Measurements from ENCODE around the gene HACD2.

GRCh38 chr3:123503203-123503602 is 81.7 kb downstream of the HACD2 start:
- TF ChIP-seq MYC (IDR thresholded peaks at IDR 0.05; ENCODE audit: insufficient read depth, insufficient read length, insufficient replicate concordance, low read length, severe bottlenecking) (no peak), CTCF (IDR thresholded peaks at IDR 0.05 in 2 of 3, conservative IDR thresholded peaks at IDR 0.05 in 1 of 3; ENCODE audit: control insufficient read depth in 2 of 3, extremely low read depth in 1 of 3, insufficient read depth in 1 of 3, low read depth in 3 of 3, low read length in 3 of 3) (no peak), YBX1 (IDR thresholded peaks at IDR 0.05) (no peak), POLR2A (IDR thresholded peaks at IDR 0.05; ENCODE audit: low read depth, low read length) (no peak), ETV6 (conservative IDR thresholded peaks at IDR 0.05 in 1 of 2, IDR thresholded peaks at IDR 0.05 in 1 of 2; ENCODE audit: borderline replicate concordance in 1 of 2, low read depth in 1 of 2) (no peak), ZNF274 (IDR thresholded peaks at IDR 0.05; ENCODE audit: insufficient read depth, insufficient read length) (no peak), ESRRA (IDR thresholded peaks at IDR 0.05; ENCODE audit: low read length) (no peak), BHLHE40 (IDR thresholded peaks at IDR 0.05; ENCODE audit: borderline replicate concordance in 1 of 2, low read depth in 2 of 2, low read length in 1 of 2) (no peak), POLR2AphosphoS5 (IDR thresholded peaks at IDR 0.05; ENCODE audit: low read length) (no peak), EP300 (IDR thresholded peaks at IDR 0.05; ENCODE audit: borderline replicate concordance in 1 of 2, control insufficient read depth in 1 of 2, low read depth in 2 of 2, low read length in 2 of 2) (no peak), MAX (IDR thresholded peaks at IDR 0.05; ENCODE audit: low read depth, low read length) (no peak), ATF7 (IDR thresholded peaks at IDR 0.05; ENCODE audit: low read depth) (no peak), TAF1 (IDR thresholded peaks at IDR 0.05; ENCODE audit: borderline replicate concordance, low read depth, low read length) (no peak), ATF3 (IDR thresholded peaks at IDR 0.05; ENCODE audit: borderline replicate concordance, extremely low read depth, low read depth, low read length) (no peak)
